ENCODE results near the gene CCR5AS.

CCR5AS gene

DNA sequence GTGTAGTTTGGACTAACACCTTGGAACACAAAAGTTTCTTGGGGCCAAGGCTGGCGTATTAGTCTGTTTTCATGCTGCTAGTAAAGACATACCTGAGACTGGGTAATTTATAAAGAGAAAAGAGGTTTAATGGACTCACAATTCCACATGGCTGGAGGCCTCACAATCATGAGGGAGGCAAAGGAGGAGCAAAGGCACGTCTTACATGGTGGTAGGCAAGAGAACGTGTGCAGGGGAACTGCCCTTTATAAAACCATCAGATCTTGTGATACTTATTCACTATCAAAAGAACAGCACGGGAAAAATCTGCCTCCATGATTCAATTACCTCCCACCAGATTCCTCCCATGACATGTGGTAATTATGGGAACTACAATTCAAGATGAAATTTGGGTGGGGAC, 62.4 kb downstream of the CCR5AS start (continued):
- no peak for TF ChIP-seq EP300 (IDR thresholded peaks at IDR 0.05; ENCODE audit: borderline replicate concordance in 1 of 2, low read depth in 2 of 2, low read length in 2 of 2)
- no peak for TF ChIP-seq SIX5 (IDR thresholded peaks at IDR 0.05; ENCODE audit: low read depth, low read length)
- no peak for TF ChIP-seq CEBPB (IDR thresholded peaks at IDR 0.05; ENCODE audit: low read depth, low read length)
- no peak for TF ChIP-seq RBBP5 (IDR thresholded peaks at IDR 0.05; ENCODE audit: borderline replicate concordance, low read depth, low read length)
- no peak for TF ChIP-seq BCL11A (IDR thresholded peaks at IDR 0.05; ENCODE audit: low read depth in 2 of 2, low read length in 2 of 2)
